ENCODE results near the gene SAXO2. TPM values are rescaled to one million over a fixed set of nuclear protein-coding genes. Genes with fewer than 3 reads are reported as not detected.
A peak's percentile ranks its signal among the peaks of the same experiment; 100 is the strongest.
"Not testable (repeated sequence)": the region's sequence is repeated elsewhere in the genome, so short reads cannot be mapped to it uniquely, and the experiment has no call there.

Gene SAXO2
- 0.29 and 3.6 TPM in 2 replicates for total RNA-seq
- 5.2 TPM for polyA plus RNA-seq (2012)

DNA sequence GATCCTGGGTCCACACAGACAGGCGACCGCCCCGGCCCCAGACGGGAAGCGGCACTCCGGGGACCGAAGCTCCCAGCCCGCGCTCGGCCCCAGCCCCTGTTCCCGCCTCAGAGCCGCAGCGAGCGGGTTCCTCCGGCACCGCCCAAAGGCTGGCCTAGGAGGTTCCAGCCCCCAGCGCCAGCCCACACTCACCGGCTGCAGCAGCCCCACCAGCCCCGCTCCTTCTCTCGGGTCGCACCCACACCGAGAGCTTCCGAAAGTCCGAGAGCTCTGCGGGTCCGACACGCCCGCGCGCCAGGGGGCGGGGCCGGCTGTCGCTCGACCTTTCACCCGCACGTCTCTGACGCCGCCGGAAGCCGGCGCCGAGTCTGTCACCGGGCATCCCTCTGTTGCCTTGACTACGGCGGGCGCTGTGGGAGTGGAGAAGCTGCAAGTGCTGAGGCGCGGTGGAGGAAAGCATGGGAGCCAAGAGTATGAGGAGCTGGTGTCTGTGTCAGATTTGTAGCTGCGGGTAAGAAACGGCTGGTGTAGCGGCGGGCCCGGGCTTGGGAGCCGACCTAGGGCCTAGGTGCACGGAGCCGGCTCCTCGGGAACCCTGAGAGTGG, at the start of gene SAXO2, which contains the start of gene EFL1:
TSS of gene SAXO2 (plus strand) at position 397 of the 605 bp plus-strand sequence. CDS start at position 459, 62 bp downstream.
TSS of gene EFL1 (minus strand) at position 313 of the 605 bp plus-strand sequence. CDS start 956 bp downstream, outside the sequence.
- peak; percentile 91 for DNase-seq (ENCODE audit: low read depth)

DNA sequence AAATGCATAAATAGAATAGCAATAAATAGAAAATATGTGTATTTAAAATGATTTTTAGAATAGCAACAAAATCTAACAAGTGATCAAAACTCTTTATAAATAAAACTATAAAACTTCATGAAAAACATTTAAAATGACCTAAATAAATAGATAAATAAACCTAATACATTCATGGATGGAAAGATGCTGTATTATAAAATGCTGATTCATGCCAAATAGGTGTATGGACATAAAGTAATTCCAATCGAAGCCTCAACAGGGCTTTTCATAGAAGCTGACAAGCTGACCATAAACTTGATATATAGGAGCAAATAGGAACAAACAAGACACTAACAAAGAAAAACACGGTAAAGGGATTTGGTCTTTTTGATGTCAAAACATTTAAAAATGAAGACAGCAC, 46.5 kb upstream of the SAXO2 start:
- DNase-seq (ENCODE audit: low read depth): not testable (repeated sequence)

DNA sequence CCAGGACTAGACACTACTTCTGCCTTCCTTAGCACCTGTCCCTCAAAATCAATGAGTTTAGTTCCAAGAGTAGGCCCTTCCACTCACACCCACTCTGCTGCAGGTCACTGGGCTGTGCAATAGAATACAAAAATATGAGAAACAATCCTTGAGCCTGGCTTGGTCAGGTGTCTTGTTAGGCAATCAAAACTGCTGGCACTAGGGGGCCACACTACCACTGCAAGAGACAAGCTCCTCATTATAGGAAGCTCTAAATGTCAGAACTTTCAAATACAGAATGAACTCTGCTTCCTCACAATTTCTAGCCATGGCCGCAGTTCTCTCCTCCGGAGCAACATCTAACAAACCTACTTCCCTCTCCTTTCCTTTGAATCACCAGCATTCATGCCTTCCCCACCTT, 41.1 kb upstream of the SAXO2 start:
- not testable (repeated sequence) for DNase-seq (ENCODE audit: low read depth)

DNA sequence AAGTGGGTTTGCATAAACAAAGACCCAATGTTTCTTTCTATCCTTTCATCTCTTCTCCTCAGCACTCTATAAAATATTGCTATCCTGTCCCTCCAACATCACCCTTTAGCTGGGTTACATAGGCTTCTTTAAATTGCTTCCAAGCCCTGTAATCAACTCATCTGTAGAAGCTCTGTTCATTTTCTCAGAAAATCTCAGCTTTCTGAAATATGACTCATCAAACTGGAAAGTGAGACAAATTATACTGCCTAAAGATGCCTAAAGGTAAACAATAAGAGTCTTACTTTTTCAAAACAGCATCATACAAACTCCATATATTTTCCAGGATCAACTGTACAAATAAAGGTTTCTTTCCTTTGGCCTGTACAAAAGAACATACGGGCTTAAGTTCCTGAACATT, 33.9 kb upstream of the SAXO2 start:
- DNase-seq (ENCODE audit: low read depth): no peak

- DNase-seq (ENCODE audit: low read depth): peak; percentile 22
These were observed 31.4 kb upstream of the SAXO2 start for GRCh38 chr15:82231233-82231632.

DNA sequence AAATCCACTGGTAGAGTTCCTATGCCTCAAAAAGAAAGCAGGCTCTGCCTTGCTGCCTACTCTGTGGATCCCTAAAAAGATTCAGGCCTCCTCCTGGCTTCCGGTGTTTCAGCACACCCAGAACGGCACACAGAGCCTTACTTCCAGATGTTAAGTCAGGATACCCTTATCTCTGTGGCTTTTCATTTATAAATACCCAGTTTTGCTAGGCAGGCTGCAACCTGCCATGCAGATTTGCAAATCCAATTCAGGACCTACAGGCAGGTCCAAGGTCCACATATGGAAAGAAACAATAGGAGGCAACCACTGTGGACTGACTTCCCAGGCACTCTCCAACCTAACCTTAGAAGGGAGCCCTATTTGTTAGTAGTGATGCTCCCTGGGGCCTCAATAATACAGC, 30.8 kb upstream of the SAXO2 start:
- DNase-seq (ENCODE audit: low read depth): no peak

- not testable (repeated sequence) for DNase-seq (ENCODE audit: low read depth)
These were observed 24.6 kb upstream of the SAXO2 start for GRCh38 chr15:82237944-82238534.

GRCh38 chr15:82239685-82240391, 22.8 kb upstream of the SAXO2 start:
- no peak for DNase-seq (ENCODE audit: low read depth)

DNA sequence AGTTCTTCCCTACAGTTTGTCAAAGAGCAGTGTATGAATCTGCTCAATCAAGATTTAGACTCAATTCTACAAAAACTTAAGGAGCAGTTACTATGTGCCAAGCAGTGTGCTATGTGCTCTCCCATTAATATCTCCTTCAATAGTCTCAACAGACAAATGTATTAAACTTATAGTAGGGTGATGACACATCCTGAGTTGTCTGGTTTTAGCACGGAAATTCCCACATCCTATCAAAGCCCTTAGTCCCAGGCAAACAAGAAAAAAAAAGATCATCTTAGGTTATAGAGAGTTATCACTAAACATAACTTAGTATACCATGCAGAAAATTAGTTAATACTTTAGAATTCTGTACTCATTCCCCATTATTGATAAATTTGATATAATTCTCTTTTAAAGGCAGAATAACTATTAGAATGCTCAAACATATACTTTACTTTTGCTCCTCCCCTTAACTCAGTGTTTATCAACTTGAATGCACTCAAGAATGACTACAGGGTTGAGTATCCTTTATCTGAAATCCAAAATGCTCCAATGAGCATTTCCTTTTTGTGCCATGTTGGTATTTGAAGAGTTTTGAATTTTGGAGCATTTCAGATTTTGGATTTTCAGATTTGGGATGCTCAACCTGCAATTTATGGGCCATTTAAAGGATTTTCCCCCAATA, 20.6 kb upstream of the SAXO2 start:
- not testable (repeated sequence) for DNase-seq (ENCODE audit: low read depth)

- not testable (repeated sequence) for DNase-seq (ENCODE audit: low read depth)
These were observed 19.0 kb upstream of the SAXO2 start for GRCh38 chr15:82243644-82244043.

GRCh38 chr15:82245956-82246355, 16.7 kb upstream of the SAXO2 start:
- DNase-seq (ENCODE audit: low read depth): not testable (repeated sequence)

- DNase-seq (ENCODE audit: low read depth): peak; percentile 72
These were observed 14.4 kb upstream of the SAXO2 start for GRCh38 chr15:82248261-82248660.

GRCh38 chr15:82261566-82262421, 824 bp upstream of the SAXO2 start:
- peak; percentile 67 for DNase-seq (ENCODE audit: low read depth)

GRCh38 chr15:82263350-82263749, 732 bp downstream of the SAXO2 start:
- no peak for DNase-seq (ENCODE audit: low read depth)

- DNase-seq (ENCODE audit: low read depth): not testable (repeated sequence)
These were observed 4.5 kb downstream of the SAXO2 start for GRCh38 chr15:82267137-82267536.

DNA sequence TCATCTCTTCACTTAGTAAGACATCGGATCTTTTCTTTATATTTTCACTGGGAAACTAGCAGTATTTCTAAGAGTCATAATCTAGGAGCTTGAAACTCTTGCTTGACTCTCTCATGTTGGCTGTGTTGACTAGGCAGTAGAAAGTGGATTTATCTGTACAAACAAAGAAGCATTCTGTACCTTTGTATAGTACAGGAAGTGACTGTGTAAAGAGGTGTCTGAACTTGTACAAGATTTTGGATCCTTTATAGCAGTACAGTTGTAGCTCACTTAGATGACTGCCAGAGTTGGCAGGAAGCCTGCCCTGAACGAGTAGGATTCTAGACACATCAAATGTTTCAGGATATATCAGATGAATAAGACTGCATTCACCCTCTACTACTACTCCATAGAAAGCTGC, 5.8 kb downstream of the SAXO2 start:
- not testable (repeated sequence) for DNase-seq (ENCODE audit: low read depth)

GRCh38 chr15:82272154-82272553, 9.5 kb downstream of the SAXO2 start:
- no peak for DNase-seq (ENCODE audit: low read depth)

- DNase-seq (ENCODE audit: low read depth): no peak
These were observed 12.8 kb downstream of the SAXO2 start for GRCh38 chr15:82275410-82275809.

- DNase-seq (ENCODE audit: low read depth): not testable (repeated sequence)
These were observed 18.7 kb downstream of the SAXO2 start for GRCh38 chr15:82281276-82281675.

DNA sequence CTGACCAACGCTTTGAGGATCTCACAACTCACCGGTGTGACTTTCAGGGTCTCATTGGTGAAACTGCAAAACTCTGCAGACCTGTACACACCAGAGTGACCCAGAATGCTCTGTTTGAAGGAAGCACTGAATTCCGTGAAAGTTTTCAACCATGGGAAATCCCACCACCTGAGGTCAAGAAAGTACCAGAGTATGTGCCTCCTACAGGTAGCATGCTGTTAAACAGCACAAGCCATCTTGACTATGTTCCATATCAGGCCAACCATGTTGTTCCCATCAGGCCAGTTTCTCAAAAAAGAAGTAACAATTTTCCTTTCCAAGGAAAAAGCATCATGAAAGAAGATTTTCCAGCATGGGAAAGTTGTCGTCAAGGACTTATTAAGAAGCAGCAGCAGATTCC, 19.8 kb downstream of the SAXO2 start:
- DNase-seq (ENCODE audit: low read depth): not testable (repeated sequence)

DNA sequence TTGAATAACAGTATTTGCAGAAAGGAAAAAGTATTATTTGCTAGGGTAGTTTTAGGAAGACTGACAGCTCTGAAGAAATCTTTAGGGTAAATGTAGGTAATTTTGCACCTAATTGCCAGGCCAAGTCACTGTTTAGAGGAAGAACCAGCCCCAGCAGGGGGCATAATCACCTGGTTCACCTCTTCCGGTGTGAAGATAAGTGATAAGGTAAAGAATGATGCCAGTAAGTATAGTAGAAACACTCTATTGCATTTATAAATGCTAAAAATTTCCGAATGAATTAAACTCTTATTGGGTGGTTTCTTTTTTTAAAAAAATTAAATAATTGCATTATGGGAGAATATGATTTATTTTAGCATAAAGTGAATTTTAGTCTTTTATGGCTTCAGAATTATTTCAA, 21.8 kb downstream of the SAXO2 start:
- DNase-seq (ENCODE audit: low read depth): not testable (repeated sequence)

Measured in myocyte (in vitro differentiated cells).